Fibroblast of pulmonary artery (primary cell): ENCODE results near the gene IFNK.

ENCODE experiments used
- DNase-seq: peaks from one replicate; pipeline ENCODE4 v3.0.0-alpha.2; 2010; ENCODE audit warnings: low read depth
- H3K4me3 ChIP-seq: replicated peaks from 2 replicates; pipeline ENCODE4 v1.5.1; 2011; ENCODE audit warnings: low read depth, mild to moderate bottlenecking, control low read depth, low read length, moderate library complexity
- TF ChIP-seq, protein P1 (sequence below): IDR thresholded peaks from 2 replicates; pipeline ENCODE4 v1.5.1; 2011; ENCODE audit warnings: mild to moderate bottlenecking, control low read depth, low read length, inconsistent platforms; ENCODE audit errors: missing control alignments

IFNK gene

DNA sequence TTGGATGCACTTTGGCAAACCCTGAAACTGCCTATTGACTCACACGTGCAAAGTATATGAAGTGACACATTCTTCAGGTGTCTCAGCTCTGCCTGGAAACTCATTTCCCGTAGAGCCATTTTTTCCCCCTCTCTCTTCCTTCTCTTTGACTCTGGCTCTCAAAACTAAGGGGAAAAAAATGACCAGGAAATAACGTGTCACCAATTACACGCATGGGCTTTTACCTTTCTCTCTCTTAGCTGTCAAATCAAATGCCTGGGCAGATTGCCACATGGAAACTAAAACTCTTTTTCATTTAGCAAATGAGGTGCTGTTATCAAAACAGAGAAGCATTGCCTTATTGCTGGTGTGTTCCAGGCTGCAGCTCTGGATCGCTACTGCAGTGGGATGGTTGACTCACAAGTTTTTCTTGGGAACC lies 18.3 kb upstream of the IFNK start:
- TF ChIP-seq, protein P1, sequence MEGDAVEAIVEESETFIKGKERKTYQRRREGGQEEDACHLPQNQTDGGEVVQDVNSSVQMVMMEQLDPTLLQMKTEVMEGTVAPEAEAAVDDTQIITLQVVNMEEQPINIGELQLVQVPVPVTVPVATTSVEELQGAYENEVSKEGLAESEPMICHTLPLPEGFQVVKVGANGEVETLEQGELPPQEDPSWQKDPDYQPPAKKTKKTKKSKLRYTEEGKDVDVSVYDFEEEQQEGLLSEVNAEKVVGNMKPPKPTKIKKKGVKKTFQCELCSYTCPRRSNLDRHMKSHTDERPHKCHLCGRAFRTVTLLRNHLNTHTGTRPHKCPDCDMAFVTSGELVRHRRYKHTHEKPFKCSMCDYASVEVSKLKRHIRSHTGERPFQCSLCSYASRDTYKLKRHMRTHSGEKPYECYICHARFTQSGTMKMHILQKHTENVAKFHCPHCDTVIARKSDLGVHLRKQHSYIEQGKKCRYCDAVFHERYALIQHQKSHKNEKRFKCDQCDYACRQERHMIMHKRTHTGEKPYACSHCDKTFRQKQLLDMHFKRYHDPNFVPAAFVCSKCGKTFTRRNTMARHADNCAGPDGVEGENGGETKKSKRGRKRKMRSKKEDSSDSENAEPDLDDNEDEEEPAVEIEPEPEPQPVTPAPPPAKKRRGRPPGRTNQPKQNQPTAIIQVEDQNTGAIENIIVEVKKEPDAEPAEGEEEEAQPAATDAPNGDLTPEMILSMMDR, result no peak
- DNase-seq, result no peak
- no peak overlapping the region for H3K4me3 ChIP-seq

- TF ChIP-seq, protein P1, result no peak
- H3K4me3 ChIP-seq, result no peak overlapping the region
- no peak for DNase-seq
These were observed 17.1 kb upstream of the IFNK start for GRCh38 chr9:27506981-27507380.

- no peak for DNase-seq
- TF ChIP-seq, protein P1, result no peak
- H3K4me3 ChIP-seq, result no peak overlapping the region
These were observed 13.3 kb upstream of the IFNK start for GRCh38 chr9:27510780-27511179.

GRCh38 chr9:27511771-27512170 lies 12.3 kb upstream of the IFNK start:
- TF ChIP-seq, protein P1, result no peak
- no peak for DNase-seq
- no peak overlapping the region for H3K4me3 ChIP-seq

DNA sequence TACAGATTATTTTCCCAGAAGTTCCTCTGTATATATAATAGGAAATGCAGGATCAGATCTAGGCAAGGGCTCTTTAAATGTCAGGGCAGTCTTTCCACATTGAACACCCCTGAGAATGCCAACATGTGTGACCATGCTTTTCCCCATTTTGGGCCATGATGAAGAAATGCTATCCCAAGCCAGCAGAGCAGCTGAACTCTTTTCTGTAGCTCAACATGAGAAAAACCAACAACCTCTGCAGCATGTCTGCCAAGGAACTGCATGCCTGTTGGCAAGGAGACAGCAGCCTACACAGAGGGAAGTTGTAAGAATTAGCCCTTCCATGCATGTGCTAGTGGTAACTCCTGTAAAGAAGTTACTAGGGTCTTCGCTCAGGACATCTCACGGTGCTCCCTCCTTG lies 9.5 kb upstream of the IFNK start:
- no peak overlapping the region for H3K4me3 ChIP-seq
- DNase-seq, result no peak
- TF ChIP-seq, protein P1, result no peak

DNA sequence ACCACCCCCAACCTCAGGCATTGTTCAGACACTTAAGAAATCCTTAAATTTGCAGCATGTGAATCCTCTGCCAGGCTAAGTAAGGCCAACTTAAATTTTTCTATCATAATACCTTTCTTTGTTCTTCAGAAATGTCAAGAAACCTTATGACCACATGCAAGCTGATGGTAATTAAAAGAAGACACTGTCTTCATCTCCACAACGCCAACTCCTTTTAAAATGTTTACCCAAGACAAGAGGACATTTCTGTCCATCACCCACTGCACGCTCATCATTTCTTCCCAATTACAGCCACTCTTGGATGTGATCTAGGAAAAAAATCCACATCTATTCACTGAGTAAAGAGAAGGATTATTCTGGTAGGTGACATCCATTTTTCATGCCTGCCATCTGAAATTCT lies 6.1 kb upstream of the IFNK start:
- H3K4me3 ChIP-seq, result no peak overlapping the region
- no peak for DNase-seq
- TF ChIP-seq, protein P1, result no peak

DNA sequence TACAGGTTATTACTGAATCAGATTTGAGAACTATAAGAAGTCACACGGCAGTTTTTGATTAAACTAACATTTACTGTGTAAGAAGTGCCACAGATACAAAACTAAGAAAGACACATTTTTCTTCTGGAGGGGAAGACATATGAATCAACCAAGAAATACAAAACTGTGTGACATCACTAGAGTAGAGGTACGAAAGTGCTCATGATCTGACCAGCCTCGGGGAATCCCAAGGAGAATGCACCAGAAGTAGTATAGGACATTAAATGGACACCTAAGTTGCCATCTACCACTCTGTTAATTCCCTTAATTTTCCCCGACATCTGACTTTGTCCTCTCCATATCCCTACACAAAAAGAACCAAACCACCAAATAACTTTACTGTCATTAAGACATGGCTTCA lies 5.3 kb upstream of the IFNK start:
- no peak for DNase-seq
- TF ChIP-seq, protein P1, result no peak
- no peak overlapping the region for H3K4me3 ChIP-seq
